Right ventricle myocardium inferior (tissue), 1 donor: ENCODE data around the gene BARX1. TPM values are rescaled to one million over a fixed set of nuclear protein-coding genes. Genes with fewer than 3 reads are reported as not detected.
A peak's percentile ranks its signal among the peaks of the same experiment; 100 is the strongest.

ENCODE experiments used
- ATAC-seq: fragments of 200-7000 bp; cut with Tn5 transposase; one replicate; pipeline ENCODE4 v1.9.1; 2020; ENCODE audit warnings: mild to moderate bottlenecking, moderate library complexity
- DNase-seq: peaks from one replicate; pipeline ENCODE4 v3.0.0; 2021; ENCODE audit errors: missing footprints
- intact Hi-C: fragments of 100-400 bp; cut with DNase I; formaldehyde crosslinking; loops from one replicate; pipeline ENCODE4 v1.11.0; 2022
- total RNA-seq: library from RNA; stranded (reverse); fragmentation: NEBNext Ultra II Directional; extraction: Animal tissue kit (Norgen Biotek cat#: 25700); gene quantifications from one replicate; pipeline ENCODE4 v1.2.1, GENCODE V29; 2021
- donor health status: DM: no; HTN: yes; CAD: no; lungs with severe emphysema.

BARX1 gene
- total RNA-seq, 1 donor from 2014 or later, result not detected

GRCh38 chr9:93906195-93906880, 48.8 kb downstream of the BARX1 start:
- DNase-seq, result no peak
- intact Hi-C loops, result no loop called here
- ATAC-seq, result no peak

- DNase-seq, result no peak
- intact Hi-C loops, result no loop called here
- ATAC-seq, result no peak
Observed at GRCh38 chr9:93905473-93906133, 49.6 kb downstream of the BARX1 start.

GRCh38 chr9:93904649-93905472, 50.3 kb downstream of the BARX1 start:
- ATAC-seq (no peak), DNase-seq (no peak)
- intact Hi-C loops, result no loop called here

- peak; percentile 41 for DNase-seq
- no peak for ATAC-seq
- intact Hi-C loops, result no loop called here
Observed at GRCh38 chr9:93903886-93904648, 51.1 kb downstream of the BARX1 start.

GRCh38 chr9:93902780-93903655, 52.1 kb downstream of the BARX1 start:
- ATAC-seq, result no peak
- intact Hi-C loops, result no loop called here
- no peak for DNase-seq

- no peak for DNase-seq
- intact Hi-C loops, result no loop called here
- no peak for ATAC-seq
Observed at GRCh38 chr9:93902051-93902779, 52.9 kb downstream of the BARX1 start.

Other genes with a start within 250 kb of the BARX1 start
- 8.5 TPM for gene PTPDC1, start 129.1 kb upstream of the BARX1 start, total RNA-seq